ENCODE results near the gene SLC22A1.
"Not testable (repeated sequence)": the region's sequence is repeated elsewhere in the genome, so short reads cannot be mapped to it uniquely, and the experiment has no call there.

Gene SLC22A1

DNA sequence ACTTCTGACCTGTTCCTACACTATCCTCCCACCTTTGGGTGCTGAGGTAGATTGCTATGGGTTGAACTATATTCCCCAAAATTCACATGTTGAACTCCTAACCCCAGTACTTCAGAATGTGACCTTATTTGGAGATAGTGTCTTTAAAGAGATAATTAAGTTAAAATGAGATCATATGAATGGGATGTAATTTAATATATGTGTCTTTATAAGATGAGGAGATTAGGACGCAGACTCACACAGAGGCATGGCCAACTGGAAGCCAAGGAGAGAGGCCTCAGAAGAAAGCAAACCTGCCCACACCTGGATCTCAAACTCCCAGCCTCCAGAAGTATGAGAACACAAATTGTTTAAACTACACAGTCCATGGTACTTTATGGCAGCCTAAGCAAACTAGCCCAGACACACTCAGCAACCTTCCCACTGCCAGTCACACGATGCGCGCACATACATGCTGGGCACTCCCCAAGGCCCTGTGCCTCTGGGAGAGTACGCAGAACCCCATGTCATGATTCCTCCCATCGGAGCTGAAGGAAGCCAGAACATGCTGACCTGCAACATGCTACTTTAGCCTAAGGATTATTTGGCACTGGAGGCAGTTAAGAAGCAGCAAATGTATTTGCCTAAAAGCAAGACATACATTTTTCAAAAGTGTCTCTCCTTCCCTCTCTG lies 8.9 kb upstream of the SLC22A1 start:
- no peak overlapping the region for H2BK120ac ChIP-seq (ENCODE audit: low read depth, low read length)
- no peaks in the 10 kb centered on the region for H3K27me3 ChIP-seq (ENCODE audit: insufficient read depth, low read length, poor library complexity)
- no peak overlapping the region for H3K18ac ChIP-seq (ENCODE audit: low read length)
- no peak overlapping the region for H3K27ac ChIP-seq (ENCODE audit: low read depth, low read length)
- no peaks in the 10 kb centered on the region for H3K79me1 ChIP-seq (ENCODE audit: low read length)
- no peaks in the 10 kb centered on the region for H3K4me1 ChIP-seq (ENCODE audit: control insufficient read depth, low read depth, low read length)
- H3K23ac ChIP-seq (ENCODE audit: low read length), result no peak overlapping the region
- no peak overlapping the region for H2AK5ac ChIP-seq (ENCODE audit: low read length)
- H3K36me3 ChIP-seq (ENCODE audit: control insufficient read depth, insufficient read depth, low read length), result no peaks in the 10 kb centered on the region
- no peak overlapping the region for H3K4ac ChIP-seq (ENCODE audit: low read depth, low read length)
- H2BK5ac ChIP-seq (ENCODE audit: low read length), result no peak overlapping the region
- no peak overlapping the region for H3K4me3 ChIP-seq (ENCODE audit: low read length)
- no CpG with 5 or more reads among the region's 6 CpGs for WGBS (ENCODE audit: extremely low coverage, insufficient coverage, low lambda C conversion rate)
- H3K9ac ChIP-seq (ENCODE audit: low read length), result no peak overlapping the region
- DNase-seq, result no peak
- no peak overlapping the region for H4K5ac ChIP-seq (ENCODE audit: low read length)
- H2BK15ac ChIP-seq (replicated peaks; ENCODE audit: low read depth), result no peak overlapping the region
- no peaks in the 10 kb centered on the region for H3K79me2 ChIP-seq (ENCODE audit: control insufficient read depth, insufficient read depth, low read length)
- no peak overlapping the region for H3K4me2 ChIP-seq (ENCODE audit: low read length)
- no peak overlapping the region for H3K56ac ChIP-seq (ENCODE audit: low read length)
- H4K8ac ChIP-seq (ENCODE audit: low read depth, low read length), result no peak overlapping the region

DNA sequence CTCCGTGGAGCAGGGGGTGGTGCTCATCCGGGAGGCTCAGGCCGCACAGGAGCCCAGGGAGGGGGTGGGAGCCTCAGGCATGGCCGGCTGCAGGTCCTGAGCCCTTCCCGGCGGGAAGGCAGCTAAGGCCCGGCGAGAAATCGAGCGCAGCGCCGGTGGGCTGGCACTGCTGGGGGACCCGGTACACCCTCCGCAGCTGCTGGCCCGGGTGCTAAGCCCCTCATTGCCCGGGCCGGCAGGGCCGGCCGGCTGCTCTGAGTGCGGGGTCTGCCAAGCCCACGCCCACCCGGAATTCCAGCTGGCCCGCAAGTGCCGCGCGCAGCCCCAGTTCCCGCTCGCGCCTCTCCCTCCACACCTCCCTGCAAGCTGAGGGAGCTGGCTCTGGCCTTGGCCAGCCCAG lies 7.1 kb upstream of the SLC22A1 start:
- H3K4me1 ChIP-seq (ENCODE audit: control insufficient read depth, low read depth, low read length); H3K23ac ChIP-seq (ENCODE audit: low read length); H3K36me3 ChIP-seq (ENCODE audit: control insufficient read depth, insufficient read depth, low read length); H3K18ac ChIP-seq (ENCODE audit: low read length); H3K27me3 ChIP-seq (ENCODE audit: insufficient read depth, low read length, poor library complexity); H3K56ac ChIP-seq (ENCODE audit: low read length); H3K79me2 ChIP-seq (ENCODE audit: control insufficient read depth, insufficient read depth, low read length); H3K4me3 ChIP-seq (ENCODE audit: low read length); H2BK120ac ChIP-seq (ENCODE audit: low read depth, low read length); H2AK5ac ChIP-seq (ENCODE audit: low read length); DNase-seq; H4K8ac ChIP-seq (ENCODE audit: low read depth, low read length); H2BK5ac ChIP-seq (ENCODE audit: low read length); H4K5ac ChIP-seq (ENCODE audit: low read length); H3K4me2 ChIP-seq (ENCODE audit: low read length); H3K4ac ChIP-seq (ENCODE audit: low read depth, low read length); H2BK15ac ChIP-seq (replicated peaks; ENCODE audit: low read depth); H3K27ac ChIP-seq (ENCODE audit: low read depth, low read length); H3K79me1 ChIP-seq (ENCODE audit: low read length); H3K9ac ChIP-seq (ENCODE audit: low read length): not testable (repeated sequence)
- no CpG with 5 or more reads among the region's 29 CpGs for WGBS (ENCODE audit: extremely low coverage, insufficient coverage, low lambda C conversion rate)

DNA sequence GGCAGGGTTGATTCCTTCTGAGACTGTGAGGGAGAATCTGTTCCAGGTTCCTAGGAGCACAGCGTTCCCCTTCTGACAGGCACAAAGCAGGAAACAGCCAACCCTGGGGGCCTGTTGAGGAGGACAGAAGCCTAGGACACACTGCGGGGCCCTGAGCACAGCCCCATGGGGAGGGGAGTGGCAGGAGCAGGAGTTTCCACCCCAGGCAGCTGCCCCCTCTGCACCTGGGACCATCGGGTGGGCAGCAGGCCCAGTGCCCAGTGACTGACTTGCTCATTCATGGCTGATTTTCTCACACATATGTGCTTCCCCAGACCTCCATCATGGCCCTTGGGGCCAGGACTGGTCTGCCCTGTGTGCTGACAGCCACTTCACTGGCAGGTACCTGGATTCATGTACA lies 6.2 kb upstream of the SLC22A1 start:
- no peak overlapping the region for H3K4me2 ChIP-seq (ENCODE audit: low read length)
- no peak overlapping the region for H4K5ac ChIP-seq (ENCODE audit: low read length)
- no CpG with 5 or more reads among the region's 3 CpGs for WGBS (ENCODE audit: extremely low coverage, insufficient coverage, low lambda C conversion rate)
- no peak overlapping the region for H2BK5ac ChIP-seq (ENCODE audit: low read length)
- H3K27me3 ChIP-seq (ENCODE audit: insufficient read depth, low read length, poor library complexity), result no peaks in the 10 kb centered on the region
- DNase-seq, result no peak
- no peak overlapping the region for H3K4me3 ChIP-seq (ENCODE audit: low read length)
- no peak overlapping the region for H3K23ac ChIP-seq (ENCODE audit: low read length)
- H3K56ac ChIP-seq (ENCODE audit: low read length), result no peak overlapping the region
- H4K8ac ChIP-seq (ENCODE audit: low read depth, low read length), result no peak overlapping the region
- H3K9ac ChIP-seq (ENCODE audit: low read length), result no peak overlapping the region
- H3K18ac ChIP-seq (ENCODE audit: low read length), result no peak overlapping the region
- no peaks in the 10 kb centered on the region for H3K79me2 ChIP-seq (ENCODE audit: control insufficient read depth, insufficient read depth, low read length)
- H3K36me3 ChIP-seq (ENCODE audit: control insufficient read depth, insufficient read depth, low read length), result no peaks in the 10 kb centered on the region
- no peaks in the 10 kb centered on the region for H3K4me1 ChIP-seq (ENCODE audit: control insufficient read depth, low read depth, low read length)
- no peaks in the 10 kb centered on the region for H3K79me1 ChIP-seq (ENCODE audit: low read length)
- H3K27ac ChIP-seq (ENCODE audit: low read depth, low read length), result no peak overlapping the region
- H2BK120ac ChIP-seq (ENCODE audit: low read depth, low read length), result no peak overlapping the region
- no peak overlapping the region for H3K4ac ChIP-seq (ENCODE audit: low read depth, low read length)
- no peak overlapping the region for H2BK15ac ChIP-seq (replicated peaks; ENCODE audit: low read depth)
- no peak overlapping the region for H2AK5ac ChIP-seq (ENCODE audit: low read length)

DNA sequence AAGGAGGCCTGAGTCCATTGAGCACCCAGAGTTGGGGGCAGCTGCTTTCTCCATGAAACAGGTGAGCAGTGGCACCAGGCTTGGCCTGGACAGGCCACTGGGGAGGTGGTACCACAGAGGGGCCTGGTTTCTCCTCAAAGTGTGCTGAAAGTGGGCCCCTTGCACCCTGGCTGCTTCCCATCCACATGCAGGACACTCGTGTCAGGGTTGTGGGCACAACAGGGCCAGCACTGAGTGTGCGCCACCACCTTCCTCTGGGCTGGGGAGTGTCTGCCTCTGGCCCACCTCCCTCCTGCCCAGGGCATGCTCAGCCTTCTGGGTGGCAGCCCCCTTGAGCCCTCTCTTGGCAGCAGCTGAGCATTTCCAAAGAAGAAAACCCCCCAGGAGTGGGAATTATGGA lies 5.2 kb upstream of the SLC22A1 start:
- DNase-seq, result no peak
- no peak overlapping the region for H3K56ac ChIP-seq (ENCODE audit: low read length)
- H2BK120ac ChIP-seq (ENCODE audit: low read depth, low read length), result no peak overlapping the region
- H3K4me1 ChIP-seq (ENCODE audit: control insufficient read depth, low read depth, low read length), result no peaks in the 10 kb centered on the region
- H4K5ac ChIP-seq (ENCODE audit: low read length), result no peak overlapping the region
- H2AK5ac ChIP-seq (ENCODE audit: low read length), result no peak overlapping the region
- no peaks in the 10 kb centered on the region for H3K27me3 ChIP-seq (ENCODE audit: insufficient read depth, low read length, poor library complexity)
- no peak overlapping the region for H3K27ac ChIP-seq (ENCODE audit: low read depth, low read length)
- H3K23ac ChIP-seq (ENCODE audit: low read length), result no peak overlapping the region
- H3K4ac ChIP-seq (ENCODE audit: low read depth, low read length), result no peak overlapping the region
- WGBS (ENCODE audit: extremely low coverage, insufficient coverage, low lambda C conversion rate), result no CpG with 5 or more reads among the region's 2 CpGs
- no peak overlapping the region for H2BK5ac ChIP-seq (ENCODE audit: low read length)
- no peak overlapping the region for H3K4me2 ChIP-seq (ENCODE audit: low read length)
- no peaks in the 10 kb centered on the region for H3K79me1 ChIP-seq (ENCODE audit: low read length)
- H3K79me2 ChIP-seq (ENCODE audit: control insufficient read depth, insufficient read depth, low read length), result no peaks in the 10 kb centered on the region
- H3K36me3 ChIP-seq (ENCODE audit: control insufficient read depth, insufficient read depth, low read length), result no peaks in the 10 kb centered on the region
- H3K18ac ChIP-seq (ENCODE audit: low read length), result no peak overlapping the region
- no peak overlapping the region for H2BK15ac ChIP-seq (replicated peaks; ENCODE audit: low read depth)
- H3K9ac ChIP-seq (ENCODE audit: low read length), result no peak overlapping the region
- H3K4me3 ChIP-seq (ENCODE audit: low read length), result no peak overlapping the region
- H4K8ac ChIP-seq (ENCODE audit: low read depth, low read length), result no peak overlapping the region

DNA sequence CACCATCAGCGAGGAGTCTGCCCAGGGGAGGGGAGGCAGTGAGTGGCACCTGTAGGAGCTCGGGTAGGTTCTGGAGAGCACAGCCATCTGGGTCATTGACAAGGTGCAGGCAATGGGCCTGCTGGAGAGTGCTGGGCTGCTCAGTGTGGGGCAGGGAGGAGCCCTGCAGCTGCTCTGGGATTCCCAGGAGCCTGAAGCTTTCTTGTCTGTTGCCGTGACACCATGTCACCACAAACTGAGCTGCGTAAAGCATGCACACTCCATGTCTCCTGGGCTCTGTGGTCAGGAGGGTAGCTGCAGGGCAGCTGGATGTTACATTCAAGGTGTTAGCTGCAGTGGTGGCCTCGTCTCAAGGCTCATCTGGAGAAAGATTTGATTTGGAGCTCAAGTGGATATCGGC lies 4.5 kb upstream of the SLC22A1 start:
- Histone ChIP-seq H4K8ac (ENCODE audit: low read depth, low read length) (no peak overlapping the region), H3K4me2 (ENCODE audit: low read length) (no peak overlapping the region), H3K27ac (ENCODE audit: low read depth, low read length) (no peak overlapping the region), H3K79me2 (ENCODE audit: control insufficient read depth, insufficient read depth, low read length) (no peaks in the 10 kb centered on the region), H2BK5ac (ENCODE audit: low read length) (no peak overlapping the region), H2BK15ac (replicated peaks; ENCODE audit: low read depth) (no peak overlapping the region), H3K4me1 (ENCODE audit: control insufficient read depth, low read depth, low read length) (no peaks in the 10 kb centered on the region), H3K36me3 (ENCODE audit: control insufficient read depth, insufficient read depth, low read length) (no peaks in the 10 kb centered on the region), H3K27me3 (ENCODE audit: insufficient read depth, low read length, poor library complexity) (no peaks in the 10 kb centered on the region), H3K4ac (ENCODE audit: low read depth, low read length) (no peak overlapping the region), H3K4me3 (ENCODE audit: low read length) (no peak overlapping the region), H3K23ac (ENCODE audit: low read length) (no peak overlapping the region), H2AK5ac (ENCODE audit: low read length) (no peak overlapping the region), H3K18ac (ENCODE audit: low read length) (no peak overlapping the region), H2BK120ac (ENCODE audit: low read depth, low read length) (no peak overlapping the region), H3K9ac (ENCODE audit: low read length) (no peak overlapping the region), H4K5ac (ENCODE audit: low read length) (no peak overlapping the region), H3K79me1 (ENCODE audit: low read length) (no peaks in the 10 kb centered on the region), H3K56ac (ENCODE audit: low read length) (no peak overlapping the region)
- DNase-seq, result no peak
- no CpG with 5 or more reads among the region's 6 CpGs for WGBS (ENCODE audit: extremely low coverage, insufficient coverage, low lambda C conversion rate)

DNA sequence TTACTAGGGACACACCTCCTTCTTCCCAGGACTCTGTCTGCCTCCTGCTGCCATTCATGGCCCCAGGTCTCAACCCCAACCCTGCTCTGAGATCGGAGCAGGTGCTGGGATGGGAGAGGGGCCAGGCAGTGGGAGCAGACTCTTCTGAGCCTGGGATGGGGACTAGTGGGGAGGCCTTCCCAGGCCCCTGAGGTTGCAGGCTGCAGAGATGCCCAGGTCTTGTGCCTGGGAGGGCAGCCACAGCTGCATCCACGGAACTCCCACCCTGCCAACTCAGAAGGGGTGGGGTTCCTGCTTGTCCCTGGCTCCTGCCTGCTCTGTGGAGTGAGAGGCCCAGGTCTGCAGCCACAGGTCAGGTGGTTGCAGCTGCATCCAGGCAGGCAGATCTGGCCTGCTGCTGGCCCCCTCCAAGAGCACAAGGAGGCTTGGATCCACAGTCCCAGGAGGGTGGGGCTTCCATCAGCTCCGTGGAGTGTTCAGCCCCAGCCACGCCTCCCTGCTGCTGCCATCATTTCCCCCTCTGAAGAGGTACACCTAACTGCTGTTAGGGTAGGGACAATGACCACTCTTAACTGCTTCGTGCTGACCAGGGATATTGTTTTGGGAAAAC lies 2.9 kb upstream of the SLC22A1 start:
- Histone ChIP-seq H3K4me3 (ENCODE audit: low read length) (no peak overlapping the region), H3K56ac (ENCODE audit: low read length) (no peak overlapping the region), H2BK120ac (ENCODE audit: low read depth, low read length) (no peak overlapping the region), H4K5ac (ENCODE audit: low read length) (no peak overlapping the region), H3K79me1 (ENCODE audit: low read length) (no peaks in the 10 kb centered on the region), H3K79me2 (ENCODE audit: control insufficient read depth, insufficient read depth, low read length) (no peaks in the 10 kb centered on the region), H2AK5ac (ENCODE audit: low read length) (no peak overlapping the region), H3K23ac (ENCODE audit: low read length) (no peak overlapping the region), H3K18ac (ENCODE audit: low read length) (no peak overlapping the region), H2BK15ac (replicated peaks; ENCODE audit: low read depth) (no peak overlapping the region), H3K9ac (ENCODE audit: low read length) (no peak overlapping the region), H3K4ac (ENCODE audit: low read depth, low read length) (no peak overlapping the region), H3K4me1 (ENCODE audit: control insufficient read depth, low read depth, low read length) (no peaks in the 10 kb centered on the region), H2BK5ac (ENCODE audit: low read length) (no peak overlapping the region), H4K8ac (ENCODE audit: low read depth, low read length) (no peak overlapping the region), H3K36me3 (ENCODE audit: control insufficient read depth, insufficient read depth, low read length) (no peaks in the 10 kb centered on the region), H3K4me2 (ENCODE audit: low read length) (no peak overlapping the region), H3K27ac (ENCODE audit: low read depth, low read length) (no peak overlapping the region), H3K27me3 (ENCODE audit: insufficient read depth, low read length, poor library complexity) (no peaks in the 10 kb centered on the region)
- WGBS (ENCODE audit: extremely low coverage, insufficient coverage, low lambda C conversion rate), result no CpG with 5 or more reads among the region's 5 CpGs
- no peak for DNase-seq

Data from mesendoderm (in vitro differentiated cells).